Gastroesophageal sphincter (tissue), 4 donors: ENCODE data around the gene ITGB8. TPM values are rescaled to one million over a fixed set of nuclear protein-coding genes. Genes with fewer than 3 reads are reported as not detected.
"Not testable (repeated sequence)": the region's sequence is repeated elsewhere in the genome, so short reads cannot be mapped to it uniquely, and the experiment has no call there.

Experiments used
- ATAC-seq: fragments of 150-250 bp; one replicate; pipeline ENCODE4 v1.9.1; 2016; ENCODE audit warnings: mild to moderate bottlenecking, moderate library complexity
- H3K27ac ChIP-seq, 4 donors: fragments of 200-600 bp; sonication (generic) in 3 of 4; 1 replicate in 3 of 4; 2 replicates in 1 of 4; pipeline ENCODE4 v1.5.1; 2016 to 2019
- H3K27me3 ChIP-seq: fragments of 200-600 bp; sonication (generic); one replicate; pipeline ENCODE4 v1.5.1; 2019
- H3K36me3 ChIP-seq, 2 donors: fragments of 200-600 bp; sonication (generic); one replicate each; pipeline ENCODE4 v1.5.1; 2019; ENCODE audit warnings: control low read depth in 1 of 2
- H3K4me1 ChIP-seq, 3 donors: fragments of 200-600 bp; sonication (generic); 1 replicate in 2 of 3; 2 replicates in 1 of 3; pipeline ENCODE4 v1.5.1; 2016 to 2019; ENCODE audit warnings: control low read depth in 2 of 3
- H3K4me3 ChIP-seq, 2 donors: fragments of 200-600 bp; sonication (generic); one replicate each; pipeline ENCODE4 v1.5.1; 2019; ENCODE audit warnings: mild to moderate bottlenecking in 1 of 2, moderate library complexity in 1 of 2
- H3K9me3 ChIP-seq, 3 donors: fragments of 200-600 bp; sonication (generic); one replicate each; pipeline ENCODE4 v1.5.1; 2017 to 2019; ENCODE audit warnings: control low read depth in 2 of 3
- CTCF ChIP-seq, 4 experiments: fragments of 200-600 bp in 2 of 4; fragments of 450-650 bp in 2 of 4; sonication (generic) in 1 of 4; IDR thresholded peaks; one replicate each; pipeline ENCODE4 v1.5.1; 2017 to 2019; ENCODE audit warnings: antibody characterized with exemption in 4 of 4, mild to moderate bottlenecking in 2 of 4, moderate library complexity in 2 of 4
- EP300 ChIP-seq: sonication (generic); formaldehyde crosslinking; IDR thresholded peaks from one replicate; pipeline ENCODE4 v1.6.1; 2017; ENCODE audit warnings: antibody characterized with exemption, mild to moderate bottlenecking
- POLR2A ChIP-seq, 2 donors: fragments of 450-650 bp; IDR thresholded peaks; one replicate each; pipeline ENCODE4 v1.6.1; 2017; ENCODE audit warnings: antibody characterized with exemption in 2 of 2, mild to moderate bottlenecking in 2 of 2, moderate library complexity in 1 of 2
- POLR2AphosphoS5 ChIP-seq: sonication (generic); formaldehyde crosslinking; IDR thresholded peaks from one replicate; pipeline ENCODE4 v1.6.1; 2017; ENCODE audit warnings: antibody characterized with exemption
- WGBS, 2 donors: methylation state at CpG; one replicate each; pipeline ENCODE4 v1.1.5; 2018; ENCODE audit warnings: low coverage in 1 of 2; 5-methylcytosine and 5-hydroxymethylcytosine counted together
- total RNA-seq, 4 donors: library from RNA; depleted of rRNA; stranded (reverse); fragments of >200 nt; gene quantifications; one replicate each; pipeline ENCODE4 v1.1.0, GENCODE V29; 2016

ITGB8 gene
- total RNA-seq, 4 donors from 2014 or later: 16.2 to 34.2 (median 27.1) TPM

DNA sequence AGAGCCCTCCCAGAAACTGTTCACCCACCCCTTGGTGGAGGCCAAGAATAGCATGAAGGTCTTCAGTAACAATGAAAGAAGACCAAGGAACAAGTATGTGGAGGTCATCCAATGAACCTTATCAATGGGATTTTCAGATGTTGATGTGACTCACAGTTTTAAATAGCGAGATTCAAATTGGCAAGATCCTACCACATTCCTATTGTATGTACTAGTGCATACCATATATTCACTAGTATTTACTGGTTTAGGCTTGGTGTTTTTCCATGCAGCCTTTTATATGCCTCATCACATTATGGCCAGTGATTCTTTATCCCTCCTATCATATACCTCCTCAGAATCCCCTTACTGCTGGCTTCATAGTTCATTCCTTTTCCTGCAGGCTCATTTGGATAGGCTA is 54.4 kb downstream of the ITGB8 start:
- ATAC-seq: no peak
- Histone ChIP-seq H3K4me3 (no peak overlapping the region), H3K36me3 (peaks cover 0 to 57% of the 10 kb centered on the region in 2 donors), H3K27ac (no peak overlapping the region), H3K4me1 (no peaks in the 10 kb centered on the region), H3K27me3 (no peaks in the 10 kb centered on the region), H3K9me3 (no peaks in the 10 kb centered on the region)
- 50 to 58% methylated on average over 1 of the region's 1 CpG for WGBS, 2 donors
- no peak for TF ChIP-seq EP300
- no peak for TF ChIP-seq POLR2A (IDR thresholded peaks at IDR 0.05)
- no peak for TF ChIP-seq CTCF (IDR thresholded peaks at IDR 0.05)
- TF ChIP-seq POLR2AphosphoS5: no peak

GRCh38 chr7:20388084-20388483 is 57.4 kb downstream of the ITGB8 start:
- TF ChIP-seq POLR2AphosphoS5 (no peak), EP300 (no peak), POLR2A (IDR thresholded peaks at IDR 0.05) (no peak), CTCF (IDR thresholded peaks at IDR 0.05) (no peak)
- 38 to 100% methylated on average over 1 of the region's 1 CpG for WGBS, 2 donors
- H3K9me3 ChIP-seq: no peaks in the 10 kb centered on the region
- no peak for ATAC-seq
- no peak overlapping the region for H3K4me3 ChIP-seq
- peaks cover 0 to 44% of the 10 kb centered on the region in 2 donors for H3K36me3 ChIP-seq
- H3K4me1 ChIP-seq: no peaks in the 10 kb centered on the region
- no peak overlapping the region for H3K27ac ChIP-seq
- H3K27me3 ChIP-seq: no peaks in the 10 kb centered on the region

DNA sequence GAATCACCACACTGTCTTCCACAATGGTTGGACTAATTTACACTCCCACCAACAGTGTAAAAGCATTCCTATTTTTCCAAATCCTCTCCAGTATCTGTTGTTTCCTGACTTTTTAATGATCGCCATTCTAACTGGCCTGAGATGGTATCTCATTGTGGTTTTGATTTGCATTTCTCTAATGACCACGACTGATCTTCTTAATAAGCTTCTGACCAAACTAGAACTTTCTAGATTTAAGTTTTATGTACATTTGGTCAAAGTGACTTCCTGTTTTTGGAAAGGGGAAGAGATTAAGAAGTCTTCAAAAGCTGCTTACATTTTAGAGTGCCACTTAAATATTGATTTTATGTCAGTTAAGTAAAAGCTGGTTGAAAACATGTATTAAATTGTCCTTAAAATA is 58.5 kb downstream of the ITGB8 start:
- H3K4me1 ChIP-seq, H3K4me3 ChIP-seq, H3K27me3 ChIP-seq, H3K9me3 ChIP-seq, ATAC-seq, H3K27ac ChIP-seq: not testable (repeated sequence)
- 72 to 85% methylated on average over 2 of the region's 2 CpGs for WGBS, 2 donors
- peaks cover 0 to 44% of the 10 kb centered on the region in 2 donors for H3K36me3 ChIP-seq

DNA sequence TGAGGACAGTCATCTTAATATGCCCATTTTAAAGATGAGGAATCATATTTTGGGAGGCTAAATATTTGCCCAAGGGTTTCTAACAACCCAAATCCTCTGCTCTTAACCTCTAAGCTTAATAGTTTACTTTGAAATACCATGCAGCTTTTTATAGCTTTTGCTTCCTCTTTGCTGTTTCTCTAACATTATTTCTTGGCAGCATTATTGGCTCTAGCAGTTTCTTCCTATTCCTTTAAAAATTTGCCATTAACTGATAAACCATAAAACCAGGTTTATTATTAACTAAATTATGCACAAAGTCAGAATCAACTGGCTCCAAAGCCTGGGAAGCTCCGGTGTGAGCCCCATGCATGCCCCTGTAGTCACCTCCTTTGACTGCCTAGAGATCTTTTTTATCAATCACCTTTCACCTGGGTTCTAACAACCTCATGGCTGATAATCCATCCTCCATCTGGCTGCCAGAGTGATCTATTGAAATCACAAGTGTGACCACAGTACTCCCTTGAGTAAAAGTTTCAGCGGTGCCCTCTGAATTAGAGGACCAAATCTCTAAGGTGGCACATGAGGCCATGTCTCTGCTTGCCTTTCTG is 62.4 kb downstream of the ITGB8 start:
- H3K4me1 ChIP-seq: no peaks in the 10 kb centered on the region
- peaks cover 0 to 56% of the 10 kb centered on the region in 2 donors for H3K36me3 ChIP-seq
- no peak for ATAC-seq
- H3K27me3 ChIP-seq: no peaks in the 10 kb centered on the region
- WGBS, 2 donors: 91 to 100% methylated on average over 1 to 2 of the region's 2 CpGs
- no peak overlapping the region for H3K4me3 ChIP-seq
- no peak overlapping the region for H3K27ac ChIP-seq
- no peak for TF ChIP-seq POLR2A (IDR thresholded peaks at IDR 0.05)
- TF ChIP-seq CTCF (IDR thresholded peaks at IDR 0.05): no peak
- no peaks in the 10 kb centered on the region for H3K9me3 ChIP-seq

DNA sequence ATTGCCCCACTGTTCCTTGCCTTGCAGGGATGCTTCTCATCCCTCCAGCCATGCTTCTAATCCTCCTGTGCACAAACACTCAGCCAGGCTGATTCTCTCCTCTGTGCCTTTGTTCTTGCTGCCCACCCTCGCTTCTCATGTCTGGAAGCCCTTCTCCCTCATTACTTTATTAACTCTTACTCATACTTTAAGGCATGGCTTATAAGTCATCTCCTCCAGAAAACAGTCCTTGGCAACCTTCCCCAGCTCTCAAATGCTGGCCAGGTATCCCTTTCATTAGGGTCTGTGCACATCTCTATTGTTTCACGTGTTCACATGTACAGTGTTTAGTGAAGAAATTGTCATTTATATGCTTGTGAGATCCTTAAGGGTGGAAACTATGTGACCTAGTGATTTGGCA is 62.9 kb downstream of the ITGB8 start:
- peaks cover 0 to 56% of the 10 kb centered on the region in 2 donors for H3K36me3 ChIP-seq
- no peaks in the 10 kb centered on the region for H3K27me3 ChIP-seq
- H3K27ac ChIP-seq: no peak overlapping the region
- TF ChIP-seq POLR2A (IDR thresholded peaks at IDR 0.05): no peak
- no peak for TF ChIP-seq POLR2AphosphoS5
- TF ChIP-seq EP300: no peak
- no peak for TF ChIP-seq CTCF (IDR thresholded peaks at IDR 0.05)
- no peak for ATAC-seq
- no peaks in the 10 kb centered on the region for H3K4me1 ChIP-seq
- H3K9me3 ChIP-seq: no peaks in the 10 kb centered on the region
- 53 to 89% methylated on average over 2 of the region's 2 CpGs for WGBS, 2 donors
- H3K4me3 ChIP-seq: no peak overlapping the region
